HepG2 (cell line): ENCODE data around the gene HCRT. TPM values are rescaled to one million over a fixed set of nuclear protein-coding genes. Genes with fewer than 3 reads are reported as not detected.

ENCODE experiments used
- FOXM1 ChIP-seq: sonication (generic); formaldehyde crosslinking; IDR thresholded peaks from 2 replicates; pipeline ENCODE4 v1.5.0; 2020; ENCODE audit warnings: missing genetic modification reagents
- KAT8 ChIP-seq: IDR thresholded peaks from 2 replicates; pipeline ENCODE4 v1.6.1; 2016; ENCODE audit warnings: missing genetic modification reagents, missing compliant biosample characterization
- MLXIP ChIP-seq: sonication (generic); formaldehyde crosslinking; IDR thresholded peaks from 2 replicates; pipeline ENCODE4 v1.9.0; 2021; ENCODE audit warnings: missing genetic modification reagents, borderline replicate concordance
- MTA1 ChIP-seq: sonication (generic); formaldehyde crosslinking; IDR thresholded peaks from 2 replicates; pipeline ENCODE4 v1.4.0; 2020; ENCODE audit warnings: missing genetic modification reagents, mild to moderate bottlenecking, borderline replicate concordance
- SP4 ChIP-seq: sonication (generic); formaldehyde crosslinking; IDR thresholded peaks from 2 replicates; pipeline ENCODE4 v1.8.1; 2023; ENCODE audit warnings: mild to moderate bottlenecking, missing genetic modification reagents
- TAF15 ChIP-seq: fragments of 200-400 bp; formaldehyde crosslinking; IDR thresholded peaks from one replicate; pipeline ENCODE4 v1.6.1; 2018; ENCODE audit warnings: mild to moderate bottlenecking, low read depth, low read length; ENCODE audit not compliant: poor library complexity, severe bottlenecking
- XRCC5 ChIP-seq: fragments of 200-400 bp; formaldehyde crosslinking; optimal IDR thresholded peaks from 2 replicates; pipeline ENCODE3; 2017; ENCODE audit warnings: mild to moderate bottlenecking, low read length
- ZBTB37 ChIP-seq: sonication (generic); formaldehyde crosslinking; IDR thresholded peaks from 2 replicates; pipeline ENCODE4 v1.4.0; 2020; ENCODE audit warnings: mild to moderate bottlenecking, missing genetic modification reagents
- ZBTB7A ChIP-seq: sonication (generic); formaldehyde crosslinking; IDR thresholded peaks from 2 replicates; pipeline ENCODE4 v1.8.0; 2022; ENCODE audit warnings: mild to moderate bottlenecking, missing genetic modification reagents
- ZHX2 ChIP-seq, 2 experiments: sonication (generic) in 1 of 2; formaldehyde crosslinking in 1 of 2; IDR thresholded peaks; 2 replicates each; pipeline versions ENCODE4 v1.6.1 to v1.9.0; 2014 to 2022; ENCODE audit warnings: antibody characterized with exemption in 1 of 2, borderline replicate concordance in 1 of 2, inconsistent platforms in 1 of 2, low read depth in 1 of 2, missing genetic modification reagents in 1 of 2
- ZNF136 ChIP-seq: sonication (generic); formaldehyde crosslinking; IDR thresholded peaks from 2 replicates; pipeline ENCODE4 v1.8.1; 2022; ENCODE audit warnings: low read depth, mild to moderate bottlenecking, moderate library complexity, missing genetic modification reagents
- ZNF383 ChIP-seq: sonication (generic); formaldehyde crosslinking; IDR thresholded peaks from 2 replicates; pipeline ENCODE4 v1.4.0; 2020; ENCODE audit warnings: missing genetic modification reagents, mild to moderate bottlenecking, borderline replicate concordance
- ZNF674 ChIP-seq: sonication (generic); formaldehyde crosslinking; IDR thresholded peaks from 2 replicates; pipeline ENCODE4 v1.5.0; 2020; ENCODE audit warnings: low read depth, mild to moderate bottlenecking, missing genetic modification reagents
- ZNF709 ChIP-seq: sonication (generic); formaldehyde crosslinking; IDR thresholded peaks from 2 replicates; pipeline ENCODE4 v1.5.0; 2020; ENCODE audit warnings: mild to moderate bottlenecking, missing genetic modification reagents
- polyA plus RNA-seq, 8 experiments: library from polyadenylated mRNA; depleted of rRNA in 3 of 8; stranded (reverse) in 7 of 8; unstranded in 1 of 8; fragments of >200 nt; fragmentation: Illumina TruSeq in 4 of 8; extraction: Trizol in 4 of 8; gene quantifications; 2 replicates each; pipeline versions ENCODE4 v1.2.1 to v1.2.3, GENCODE V29; 2011 to 2016; ENCODE audit warnings: low read depth in 4 of 8, missing spikeins in 1 of 8, mixed read lengths in 1 of 8; ENCODE audit not compliant: insufficient read depth in 1 of 8
- total RNA-seq, 5 experiments: library from RNA; depleted of rRNA; stranded (reverse); fragments of >200 nt; fragmentation: Illumina TruSeq; extraction: Trizol; gene quantifications; 2 replicates each; pipeline ENCODE4 v1.2.3, GENCODE V29; 2016; ENCODE audit warnings: low read depth in 1 of 5

Gene HCRT
- total and polyA plus RNA-seq, 2 of the 13 experiments (the other 11 are each of a cell fraction or from before 2014, with no cell fraction given), result not detected

- no peak for TF ChIP-seq ZNF383 (CRISPR knock-in tag)
- peak; percentile 81; the same call in 1 of the 2 replicates for TF ChIP-seq ZNF674
- TF ChIP-seq TAF15, result no peak
- TF ChIP-seq XRCC5, result peak; percentile 92
- TF ChIP-seq KAT8 (CRISPR knock-in tag), result peak; percentile 95
- peak; percentile 97; the same call in 1 of the 2 replicates for TF ChIP-seq ZBTB7A (CRISPR knock-in tag)
- no peak for TF ChIP-seq ZHX2 (IDR thresholded peaks at IDR 0.05; ENCODE audit: low read depth)
- no peak for TF ChIP-seq ZHX2 (CRISPR knock-in tag; IDR thresholded peaks at IDR 0.05; ENCODE audit: borderline replicate concordance)
- no peak for TF ChIP-seq FOXM1 (CRISPR knock-in tag)
- no peak; the same call in 1 of the 2 replicates for TF ChIP-seq MTA1 (CRISPR knock-in tag)
- TF ChIP-seq SP4 (CRISPR knock-in tag), result peak; percentile 97
- TF ChIP-seq ZBTB37, result no peak
- no peak for TF ChIP-seq MLXIP (CRISPR knock-in tag)
- TF ChIP-seq ZNF136 (CRISPR knock-in tag), result peak; percentile 91
- peak; percentile 84 for TF ChIP-seq ZNF709 (CRISPR knock-in tag)
Observed at GRCh38 chr17:42193969-42194899, 9.0 kb upstream of the HCRT start, which contains the start of gene GHDC (continued).
